ELR (cell line): ENCODE measurements around the gene SPATA6L.

Source experiments
- DNase-seq: peaks from one replicate; pipeline ENCODE4 v3.0.0-alpha.2; 2015; ENCODE audit warnings: low read depth

Gene SPATA6L

GRCh38 chr9:4583001-4583400, 83.3 kb downstream of the SPATA6L start:
- DNase-seq: no peak

- DNase-seq: no peak
Observed at GRCh38 chr9:4581861-4582565, 84.3 kb downstream of the SPATA6L start.

GRCh38 chr9:4581035-4581760, 85.1 kb downstream of the SPATA6L start:
- DNase-seq: no peak

- DNase-seq: no peak
Observed at GRCh38 chr9:4579001-4579400, 87.3 kb downstream of the SPATA6L start.

- DNase-seq: no peak
Observed at GRCh38 chr9:4576448-4576847, 89.8 kb downstream of the SPATA6L start.

GRCh38 chr9:4575997-4576396, 90.3 kb downstream of the SPATA6L start:
- DNase-seq: no peak

GRCh38 chr9:4574657-4575243, 91.5 kb downstream of the SPATA6L start:
- DNase-seq: no peak

GRCh38 chr9:4573634-4574389, 92.5 kb downstream of the SPATA6L start:
- no peak for DNase-seq

- DNase-seq: no peak
Observed at GRCh38 chr9:4573176-4573575, 93.1 kb downstream of the SPATA6L start.

- no peak for DNase-seq
Observed at GRCh38 chr9:4572184-4572826, 94.0 kb downstream of the SPATA6L start.

- DNase-seq: no peak
Observed at GRCh38 chr9:4569101-4569500, 97.2 kb downstream of the SPATA6L start.

- DNase-seq: peak; percentile 7
Observed at GRCh38 chr9:4567601-4568000, 98.7 kb downstream of the SPATA6L start.

GRCh38 chr9:4566806-4567205, 99.5 kb downstream of the SPATA6L start:
- DNase-seq: no peak

- DNase-seq: no peak
Observed at GRCh38 chr9:4563105-4563504, 103.2 kb downstream of the SPATA6L start.

GRCh38 chr9:4559261-4560182, 106.8 kb downstream of the SPATA6L start:
- DNase-seq: no peak

GRCh38 chr9:4558371-4558998, 107.8 kb downstream of the SPATA6L start:
- DNase-seq: no peak

- DNase-seq: peak; percentile 32
Observed at GRCh38 chr9:4555236-4555635, 111.0 kb downstream of the SPATA6L start.

GRCh38 chr9:4553951-4554381, 112.3 kb downstream of the SPATA6L start:
- peak; percentile 22 for DNase-seq

GRCh38 chr9:4550777-4551484, 115.3 kb downstream of the SPATA6L start:
- no peak for DNase-seq
